OCI-M1 (cell line): ENCODE data around the gene CYP2A7.
"Not testable (repeated sequence)": the region's sequence is repeated elsewhere in the genome, so short reads cannot be mapped to it uniquely, and the experiment has no call there.

Experiments used
- DNase-seq: peaks from one replicate; lab custom pipeline; 2025; lab: John Stamatoyannopoulos, UW

Gene CYP2A7

GRCh38 chr19:40882062-40882461, at the start of gene CYP2A7:
Gene CYP2A7, minus strand, starts transcription at chr19:40882231. Its CDS starts 21 bp downstream, at chr19:40882210.
- DNase-seq, result not testable (repeated sequence)

DNA sequence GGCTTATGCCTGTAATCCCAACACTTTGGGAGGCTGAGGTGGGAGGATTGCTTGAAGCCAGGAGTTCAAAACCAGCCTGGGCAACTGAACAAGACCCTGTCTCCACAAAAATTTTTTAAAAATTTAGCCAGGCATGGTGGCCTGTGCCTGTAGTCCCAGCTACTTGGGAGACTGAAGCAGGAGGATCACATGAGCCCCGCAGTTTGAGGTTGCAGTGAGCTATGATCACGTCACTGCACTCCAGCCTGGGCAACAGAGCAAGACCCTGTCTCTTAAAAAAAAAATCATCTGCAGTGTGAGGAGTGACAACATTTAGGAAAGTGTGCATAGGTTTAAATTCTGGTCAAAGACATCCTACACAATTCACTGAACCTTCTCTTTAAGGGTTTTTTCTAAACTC, 48.8 kb upstream of the CYP2A7 start:
- DNase-seq, result not testable (repeated sequence)

DNA sequence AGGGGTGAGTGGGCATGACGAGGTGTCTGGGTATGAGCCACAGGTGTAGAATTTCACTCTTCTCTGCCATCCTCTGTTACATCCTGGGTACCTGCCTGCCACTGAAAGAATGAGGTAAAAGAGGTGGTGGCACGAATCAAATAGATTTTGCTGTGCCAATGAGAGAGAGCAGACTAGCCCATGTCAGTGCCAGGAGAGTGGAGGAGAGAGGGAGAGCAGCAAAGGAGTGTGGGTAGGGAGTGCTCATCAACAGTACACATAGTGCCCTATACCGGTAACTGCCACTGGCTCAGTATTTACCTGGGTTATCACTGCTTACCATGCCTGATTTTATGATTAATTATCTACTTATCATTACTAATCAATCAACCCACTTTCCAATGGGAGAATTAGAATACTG, 47.9 kb upstream of the CYP2A7 start:
- not testable (repeated sequence) for DNase-seq

DNA sequence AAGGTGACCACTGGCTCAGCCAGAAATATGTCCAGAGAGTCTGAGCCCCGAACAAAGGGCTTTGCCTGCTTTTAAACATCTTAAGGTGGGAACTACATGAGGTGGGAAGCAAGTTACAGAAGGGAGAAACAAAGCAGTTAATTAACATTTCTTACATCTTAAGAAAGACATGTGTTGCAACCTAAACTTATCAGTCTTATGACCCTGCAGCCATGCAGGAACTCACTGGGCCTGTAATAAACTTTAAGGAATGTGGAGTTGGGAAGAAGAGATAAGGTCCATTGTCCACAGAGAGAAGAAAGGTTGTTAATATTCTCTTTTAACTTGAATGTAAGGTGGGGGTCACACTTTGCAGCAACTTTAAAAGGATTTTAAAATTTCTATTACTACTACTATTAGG, 46.8 kb upstream of the CYP2A7 start:
- peak; percentile 24 for DNase-seq

DNA sequence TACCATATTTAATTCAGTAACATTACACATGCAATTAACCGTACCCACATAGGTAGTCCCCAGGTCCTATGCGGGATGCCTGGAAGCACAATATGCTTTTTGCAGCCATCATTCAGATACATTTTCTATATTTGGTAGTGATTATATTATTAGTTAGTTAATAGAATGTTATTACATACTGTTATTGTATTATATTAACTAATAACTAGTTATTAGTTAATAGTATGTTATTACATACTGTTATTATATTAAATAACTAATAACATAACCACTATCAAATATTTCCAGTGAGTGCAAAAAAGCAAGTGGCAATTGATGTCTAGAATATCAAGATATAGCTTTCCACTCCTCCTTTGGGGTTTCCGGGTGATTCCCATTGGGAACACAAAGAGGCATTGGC, 45.5 kb upstream of the CYP2A7 start:
- no peak for DNase-seq

GRCh38 chr19:40926276-40926675, 44.2 kb upstream of the CYP2A7 start:
- DNase-seq, result not testable (repeated sequence)

DNA sequence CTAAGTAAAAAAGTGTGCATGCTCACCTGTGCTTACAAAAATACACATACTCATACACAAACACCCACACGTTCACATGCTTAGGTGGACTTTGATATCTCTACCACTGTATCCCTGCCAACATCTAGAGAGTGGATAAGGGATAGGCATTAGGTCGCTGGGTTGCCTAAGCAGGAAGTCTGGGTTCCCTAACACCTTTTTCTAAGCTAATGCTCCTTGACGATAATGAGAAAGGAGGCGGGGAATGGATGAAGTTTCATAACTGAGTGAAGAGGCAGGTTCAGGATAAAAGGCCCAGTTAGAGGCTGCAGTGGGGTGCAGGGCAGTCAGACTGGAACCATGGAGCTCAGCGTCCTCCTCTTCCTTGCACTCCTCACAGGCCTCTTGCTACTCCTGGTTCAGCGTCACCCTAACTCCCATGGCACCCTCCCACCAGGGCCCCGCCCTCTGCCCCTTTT, 41.9 kb upstream of the CYP2A7 start:
- no peak for DNase-seq

GRCh38 chr19:40922237-40923160, 40.5 kb upstream of the CYP2A7 start:
- not testable (repeated sequence) for DNase-seq

DNA sequence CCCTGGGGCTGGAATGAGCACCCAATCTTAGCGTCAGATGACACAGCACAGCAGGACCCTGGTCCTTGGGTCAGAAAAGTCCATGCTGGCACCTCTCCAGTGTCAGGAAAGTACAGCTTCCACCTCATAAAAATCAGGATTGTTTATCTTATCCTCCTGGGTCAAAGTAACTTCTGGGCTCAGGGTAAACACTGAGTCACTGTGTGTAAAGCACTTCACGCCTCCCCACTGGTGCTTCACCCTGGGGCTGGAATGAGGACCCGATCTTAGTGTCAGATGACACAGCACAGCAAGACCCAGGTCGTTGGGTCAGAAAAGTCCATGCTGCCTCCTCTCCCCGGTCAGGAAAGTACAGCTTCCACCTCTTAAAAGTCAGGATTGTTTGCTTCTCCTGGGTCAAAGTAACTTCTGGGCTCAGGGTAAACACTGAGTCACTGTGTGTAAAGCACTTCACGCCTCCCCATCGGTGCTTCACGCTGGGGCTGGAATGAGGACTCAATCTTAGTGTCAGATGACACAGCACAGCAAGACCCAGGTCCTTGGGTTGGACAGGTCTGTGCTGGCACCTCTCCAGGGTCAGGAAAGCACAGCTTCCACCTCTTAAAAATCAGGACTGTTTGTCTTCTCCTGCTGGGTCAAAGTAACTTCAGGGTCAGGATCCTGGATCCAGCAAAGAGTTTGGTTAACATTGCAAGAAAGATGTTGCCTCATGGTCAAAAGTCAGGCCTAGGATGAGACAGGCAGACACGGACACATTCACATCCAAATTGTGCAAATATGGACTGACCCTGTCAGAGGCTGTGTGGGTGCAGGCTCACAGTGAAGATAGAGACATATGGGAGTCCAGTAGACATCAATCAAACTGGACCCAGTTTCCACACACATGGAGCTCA, 39.2 kb upstream of the CYP2A7 start:
- no peak for DNase-seq

DNA sequence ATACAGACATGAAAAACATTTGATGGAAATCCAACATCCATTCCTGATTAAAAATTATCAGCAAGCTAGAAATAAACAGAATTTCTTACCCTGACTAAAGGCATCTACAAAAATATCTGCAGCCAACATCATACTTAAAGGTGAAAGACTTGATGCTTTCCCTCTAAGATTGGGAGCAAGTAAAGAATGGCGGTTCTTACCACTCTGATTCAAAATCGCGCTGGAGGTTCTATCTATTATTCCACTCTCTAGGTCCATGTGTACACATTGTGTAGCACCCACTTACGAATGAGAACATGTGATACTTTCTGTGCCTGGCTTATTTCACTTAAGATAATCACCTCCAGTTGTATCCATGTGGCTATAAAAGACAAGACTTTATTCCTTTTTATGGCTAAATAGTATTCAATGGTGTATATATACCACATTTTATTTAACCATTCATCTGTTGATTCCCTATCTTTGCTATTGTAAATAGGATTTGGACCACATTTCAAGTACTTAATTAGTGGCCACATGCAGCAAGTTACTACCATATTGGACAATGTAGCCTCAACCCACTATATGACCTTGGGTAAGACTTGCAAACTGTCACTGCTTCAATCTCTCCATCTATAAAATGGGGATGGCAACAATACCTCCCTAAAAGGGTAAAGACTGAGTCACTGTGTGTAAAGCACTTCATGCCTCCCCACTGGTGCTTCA, 38.4 kb upstream of the CYP2A7 start:
- DNase-seq, result no peak

GRCh38 chr19:40919530-40920299, 37.7 kb upstream of the CYP2A7 start:
- DNase-seq, result peak; percentile 55

DNA sequence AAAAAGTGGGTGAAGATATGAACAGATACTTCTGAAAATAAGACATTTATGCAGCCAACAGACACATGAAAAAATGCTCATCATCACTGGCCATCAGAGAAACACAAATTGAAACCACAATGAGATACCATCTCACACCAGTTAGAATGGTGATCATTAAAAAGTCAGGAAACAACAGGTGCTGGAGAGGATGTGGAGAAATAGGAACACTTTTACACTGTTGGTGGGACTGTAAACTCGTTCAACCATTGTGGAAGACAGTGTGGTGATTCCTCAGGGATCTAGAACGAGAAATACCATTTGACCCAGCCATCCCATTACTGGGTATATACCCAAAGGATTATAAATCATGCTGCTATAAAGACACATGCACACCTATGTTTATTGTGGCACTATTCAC, 36.3 kb upstream of the CYP2A7 start:
- DNase-seq, result not testable (repeated sequence)

DNA sequence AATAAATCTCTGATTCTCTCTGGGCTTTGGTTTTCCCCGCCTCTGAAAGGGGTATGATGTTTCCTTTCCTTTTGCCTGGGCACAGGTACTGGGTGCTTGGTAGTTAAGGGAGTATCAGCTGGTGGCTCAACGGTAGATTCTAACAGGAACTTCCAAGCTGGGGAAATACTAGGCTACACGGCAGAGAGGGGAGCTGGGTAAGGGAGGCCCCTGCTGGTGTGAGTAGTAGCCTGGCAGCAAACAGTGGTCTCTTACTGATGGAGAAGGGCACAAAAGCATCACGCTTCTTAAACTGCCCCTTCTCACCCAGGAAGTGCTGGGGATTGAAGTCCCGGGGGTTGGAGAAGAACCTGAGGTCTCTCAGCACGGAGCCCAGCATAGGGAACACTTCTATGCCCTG, 26.9 kb upstream of the CYP2A7 start:
- peak; percentile 46 for DNase-seq

DNA sequence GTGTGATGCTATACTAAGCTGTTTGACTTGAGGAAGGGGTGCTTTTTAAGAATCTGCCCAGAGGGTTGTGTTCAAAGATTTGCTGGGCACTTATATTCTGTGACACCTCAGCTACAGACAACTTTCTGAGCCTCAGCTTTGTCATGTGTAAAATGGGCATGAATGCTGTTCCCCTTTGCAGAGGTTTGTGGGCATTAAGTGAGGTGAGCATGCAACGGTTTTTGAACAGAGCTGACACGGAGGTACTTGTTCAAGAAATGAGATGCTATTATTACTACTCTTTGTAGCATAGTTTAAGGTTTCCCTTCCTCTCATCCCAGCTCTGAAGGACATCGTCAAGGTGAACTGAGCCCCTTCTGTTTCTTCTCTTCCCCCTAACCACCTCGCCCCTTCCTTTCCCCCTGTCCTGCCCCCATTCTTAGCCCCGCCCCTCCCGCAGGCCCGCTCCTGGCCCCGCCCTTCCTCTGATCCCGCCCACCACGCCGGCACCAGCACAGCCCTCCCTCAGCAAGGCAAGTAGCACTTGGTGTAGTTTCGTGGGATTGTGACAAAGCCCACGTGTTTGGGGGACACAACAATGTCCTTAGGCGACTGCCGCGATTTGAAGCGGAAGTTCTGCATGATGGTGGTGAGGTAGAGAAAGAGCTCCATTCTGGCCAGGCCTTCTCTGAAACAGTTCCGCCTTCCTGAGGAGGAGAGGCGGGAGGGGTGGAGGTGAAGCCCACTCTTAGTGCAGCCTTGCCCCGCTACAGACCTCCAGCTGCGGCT, 26.1 kb upstream of the CYP2A7 start:
- no peak for DNase-seq

DNA sequence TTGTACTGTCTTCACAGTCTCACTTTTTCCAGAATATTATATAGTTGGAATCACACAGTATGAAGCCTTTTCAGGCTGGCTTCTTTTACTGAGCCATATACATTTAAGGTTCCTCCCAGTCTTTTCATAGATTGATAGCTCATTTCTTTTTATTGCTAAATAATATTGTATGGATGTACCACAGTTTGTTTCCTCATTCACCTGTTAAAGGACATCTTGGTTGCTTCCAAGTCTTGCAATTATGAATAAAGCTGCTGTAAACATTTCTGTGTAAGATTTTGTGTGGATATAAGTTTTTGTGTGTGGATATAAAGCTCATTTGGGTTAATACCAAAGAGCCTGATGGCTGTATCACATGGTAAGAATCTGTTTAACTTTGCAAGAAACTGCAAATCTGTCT, 24.5 kb upstream of the CYP2A7 start:
- DNase-seq, result no peak

GRCh38 chr19:40904673-40905156, 22.7 kb upstream of the CYP2A7 start:
- peak; percentile 20 for DNase-seq

DNA sequence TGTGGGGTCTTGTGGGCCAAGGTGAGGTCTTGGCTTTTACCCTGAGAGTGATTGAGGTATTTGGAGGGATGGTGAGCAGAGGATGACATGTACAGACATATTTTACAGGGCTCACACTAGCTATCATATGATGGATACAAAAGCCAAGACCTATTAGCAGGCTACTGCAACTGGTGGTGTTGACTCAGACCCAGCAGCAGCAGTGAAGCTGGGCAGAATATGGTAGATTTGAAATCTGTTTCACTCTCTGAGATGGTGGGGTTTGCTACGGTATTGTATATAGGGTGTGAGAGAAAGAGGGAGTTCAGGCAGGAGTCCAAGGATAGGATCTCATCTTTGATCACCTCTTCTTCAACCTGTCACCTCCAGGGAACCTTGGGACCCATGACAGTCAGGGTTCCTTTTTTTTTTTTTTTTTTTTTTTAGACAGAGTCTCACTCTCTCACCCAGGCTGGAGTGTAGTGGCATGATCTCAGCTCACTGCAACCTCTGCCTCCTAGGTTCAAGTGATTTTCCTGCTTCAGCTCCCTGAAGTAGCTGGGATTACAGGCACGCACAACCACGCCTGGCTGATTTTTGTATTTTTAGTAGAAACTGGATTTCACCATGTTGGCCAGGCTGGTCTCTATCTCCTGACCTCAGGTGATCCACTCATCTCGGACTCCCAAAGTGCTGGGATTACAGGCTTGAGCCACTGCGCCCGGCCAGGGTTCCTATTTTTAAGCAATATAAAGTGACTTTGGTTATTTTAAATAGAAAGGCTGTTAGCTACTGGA, 20.1 kb upstream of the CYP2A7 start:
- DNase-seq, result not testable (repeated sequence)

DNA sequence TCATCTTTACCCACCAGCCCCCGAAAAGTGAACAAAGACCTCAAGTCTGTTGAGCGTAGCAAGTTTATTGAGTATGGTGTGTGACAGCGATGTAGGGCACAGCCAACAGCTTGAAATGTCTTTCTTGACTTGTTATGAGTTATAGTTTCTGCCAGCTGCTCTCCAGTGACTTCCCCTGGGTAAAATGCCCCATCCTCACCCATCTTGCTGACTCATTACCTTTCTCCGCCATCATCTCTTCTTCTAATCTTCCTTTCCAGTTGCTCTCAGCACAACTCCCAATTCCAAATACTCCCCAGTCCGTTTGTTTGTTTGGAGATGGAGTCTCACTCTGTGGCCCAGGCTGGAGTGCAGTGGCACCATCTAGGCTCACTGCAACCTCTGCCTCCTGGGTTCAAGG, 18.5 kb upstream of the CYP2A7 start:
- DNase-seq, result not testable (repeated sequence)

DNA sequence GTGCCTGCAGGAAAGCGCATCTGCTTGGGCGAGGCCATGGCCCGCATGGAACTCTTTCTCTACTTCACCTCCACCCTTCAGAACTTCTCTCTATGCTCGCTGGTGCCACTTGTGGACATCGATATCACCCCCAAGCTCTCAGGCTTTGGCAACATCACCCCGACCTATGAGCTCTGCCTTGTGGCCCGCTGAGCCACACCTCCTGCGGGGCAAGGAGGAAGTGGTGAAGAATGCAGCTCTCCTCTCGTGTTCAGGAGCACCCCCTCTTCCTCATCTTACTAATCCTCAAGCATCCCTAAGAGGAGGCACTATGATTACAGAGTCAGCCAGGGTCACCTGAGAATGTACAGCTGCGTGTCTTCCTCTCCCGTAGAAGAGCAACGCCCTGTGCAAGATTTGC, 17.9 kb upstream of the CYP2A7 start:
- peak; percentile 73 for DNase-seq
